Urinary bladder (tissue), 4 donors: Measurements from ENCODE around the gene MRPL22. TPM values are rescaled to one million over a fixed set of nuclear protein-coding genes. Genes with fewer than 3 reads are reported as not detected.
"Not testable (repeated sequence)": the region's sequence is repeated elsewhere in the genome, so short reads cannot be mapped to it uniquely, and the experiment has no call there.

Source experiments
- DNase-seq: peaks from one replicate; pipeline ENCODE4 v3.0.0-alpha.2; 2015; ENCODE audit errors: extremely low spot score
- H3K27ac ChIP-seq: one replicate; pipeline ENCODE4 v1.5.1; 2013; ENCODE audit warnings: low read depth, mild to moderate bottlenecking, moderate library complexity
- H3K36me3 ChIP-seq: one replicate; pipeline ENCODE4 v1.6.1; 2013; ENCODE audit warnings: mild to moderate bottlenecking, moderate library complexity; ENCODE audit not compliant: insufficient read depth
- H3K4me1 ChIP-seq: one replicate; pipeline ENCODE4 v1.6.1; 2013; ENCODE audit warnings: mild to moderate bottlenecking, moderate library complexity; ENCODE audit not compliant: insufficient read depth
- H3K4me3 ChIP-seq: one replicate; pipeline ENCODE4 v1.5.1; 2013; ENCODE audit warnings: low read depth, low read length
- WGBS: extraction: QIAGEN DNeasy Blood & Tissue Kit; methylation state at CpG from one replicate; pipeline ENCODE4 v1.1.7; 2013; 5-methylcytosine and 5-hydroxymethylcytosine counted together
- polyA plus RNA-seq: library from polyadenylated mRNA; stranded (reverse); fragments of 200-250 nt; gene quantifications from one replicate; pipeline ENCODE4 v1.2.3, GENCODE V29; 2013
- total RNA-seq: library from RNA; depleted of rRNA; stranded (reverse); fragments of >200 nt; gene quantifications from one replicate; pipeline ENCODE4 v1.2.3, GENCODE V29; 2014
- donor health status: healthy with polysubstance abuse.
- donor health status: healthy.

Gene MRPL22
- total and polyA plus RNA-seq, 2 donors, result 17.2 to 42.4 TPM

GRCh38 chr5:154923441-154924430 is 17.1 kb upstream of the MRPL22 start:
- no peak for DNase-seq
- H3K36me3 ChIP-seq, result peaks cover 8% of the 10 kb centered on the region
- no peaks in the 10 kb centered on the region for H3K4me1 ChIP-seq
- H3K4me3 ChIP-seq, result no peak overlapping the region
- WGBS, result 86% methylated on average over 7 of the region's 7 CpGs
- H3K27ac ChIP-seq, result no peak overlapping the region

GRCh38 chr5:154933537-154933936 is 7.3 kb upstream of the MRPL22 start:
- WGBS, result 92% methylated on average over 3 of the region's 3 CpGs
- DNase-seq, result no peak
- Histone ChIP-seq H3K4me1 (no peaks in the 10 kb centered on the region), H3K4me3 (no peak overlapping the region), H3K27ac (no peak overlapping the region), H3K36me3 (peaks cover 4% of the 10 kb centered on the region)

GRCh38 chr5:154934881-154935280 is 6.0 kb upstream of the MRPL22 start:
- no peak for DNase-seq

DNA sequence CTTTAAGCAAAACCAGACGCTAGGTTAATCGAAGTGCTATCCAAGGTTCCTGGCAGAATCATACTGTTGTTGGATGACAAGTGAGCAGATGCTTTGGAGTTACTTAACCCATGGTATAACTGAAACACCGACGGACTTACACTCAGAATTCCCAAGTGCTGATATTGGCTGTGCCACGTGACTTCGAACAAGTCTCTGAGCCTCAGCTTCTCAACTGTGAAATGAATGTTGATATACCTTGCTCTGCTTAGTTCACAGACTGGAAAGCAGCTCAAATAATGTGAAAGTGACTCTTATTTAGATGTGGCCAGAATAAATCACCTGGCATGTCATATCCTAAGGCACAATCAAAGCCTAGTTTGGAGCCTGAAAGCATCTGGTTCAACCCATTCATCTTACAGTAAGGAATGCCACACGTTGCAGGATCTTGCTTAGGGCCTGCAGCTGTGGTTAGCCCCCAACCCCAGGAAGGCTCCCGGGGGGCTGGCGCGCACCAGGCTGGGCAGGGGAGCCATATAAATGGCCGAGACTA is 3.6 kb upstream of the MRPL22 start:
- no peaks in the 10 kb centered on the region for H3K4me1 ChIP-seq
- no peak overlapping the region for H3K27ac ChIP-seq
- WGBS, result 15% methylated on average over 11 of the region's 11 CpGs
- H3K36me3 ChIP-seq, result no peaks in the 10 kb centered on the region
- peak overlapping the region; percentile 71 for H3K4me3 ChIP-seq
- no peak for DNase-seq

More at GRCh38 chr5:154934881-154935280, 6.0 kb upstream of the MRPL22 start:
- no peaks in the 10 kb centered on the region for H3K4me1 ChIP-seq
- H3K4me3 ChIP-seq, result no peak overlapping the region
- H3K27ac ChIP-seq, result no peak overlapping the region
- peaks cover 2% of the 10 kb centered on the region for H3K36me3 ChIP-seq

GRCh38 chr5:154937718-154938466 is 3.0 kb upstream of the MRPL22 start, which contains the start of gene GEMIN5:
Gene GEMIN5 (minus strand): TSS chr5:154938211. CDS start chr5:154938133, 78 bp downstream.
- DNase-seq, result peak; percentile 37
- Histone ChIP-seq H3K4me1 (no peaks in the 10 kb centered on the region), H3K36me3 (no peaks in the 10 kb centered on the region), H3K27ac (no peak within 1 kb of the TSS), H3K4me3 (peak within 1 kb of the TSS; percentile 71)
- under 1% methylated on average over 61 of the region's 61 CpGs for WGBS

DNA sequence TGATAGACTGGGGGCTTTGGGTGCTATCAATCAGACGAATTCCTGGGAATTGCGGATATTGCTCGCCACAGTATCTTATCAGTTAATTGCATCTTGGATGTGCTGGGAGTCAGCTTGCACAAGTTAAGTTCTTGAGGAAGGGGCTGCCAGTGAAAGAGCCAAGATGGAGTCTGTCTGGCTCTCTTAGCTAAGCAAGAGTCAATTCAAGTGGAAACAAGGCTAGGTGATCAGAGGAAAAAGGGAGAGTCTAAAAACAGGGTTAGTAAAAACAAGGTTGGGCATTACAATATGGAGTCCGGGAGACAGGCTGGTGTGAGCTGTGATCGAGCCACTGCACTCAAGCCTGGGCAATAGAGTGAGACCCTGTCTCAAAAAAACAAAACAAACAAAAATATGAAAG is 1.5 kb upstream of the MRPL22 start:
- H3K27ac ChIP-seq, H3K36me3 ChIP-seq, DNase-seq, H3K4me3 ChIP-seq, H3K4me1 ChIP-seq: not testable (repeated sequence)
- 71% methylated on average over 5 of the region's 5 CpGs for WGBS

DNA sequence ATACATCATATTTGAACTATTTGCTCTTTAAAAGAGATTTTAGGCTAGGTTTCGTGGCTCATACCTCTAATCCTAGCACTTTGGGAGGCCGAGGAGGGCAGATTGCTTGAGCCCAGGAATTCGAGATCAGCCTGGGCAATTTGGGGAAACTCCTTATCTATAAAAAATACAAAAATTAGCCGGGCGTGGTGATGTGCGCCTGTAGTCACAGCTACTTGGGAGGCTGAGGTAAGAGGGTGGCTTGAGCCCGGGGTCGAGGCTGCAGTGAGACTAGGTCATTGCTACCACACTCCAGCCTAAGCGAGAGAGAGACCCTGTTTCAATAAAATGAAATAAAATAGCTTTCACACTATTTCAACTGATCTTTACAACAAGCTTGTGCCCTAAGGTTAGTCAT is 500 bp upstream of the MRPL22 start:
- no peaks in the 10 kb centered on the region for H3K36me3 ChIP-seq
- H3K4me1 ChIP-seq, result no peaks in the 10 kb centered on the region
- no peak for DNase-seq
- H3K27ac ChIP-seq, result no peak overlapping the region
- 80% methylated on average over 9 of the region's 9 CpGs for WGBS
- peak overlapping the region; percentile 79 for H3K4me3 ChIP-seq

- no peaks in the 10 kb centered on the region for H3K4me1 ChIP-seq
- no peak overlapping the region for H3K4me3 ChIP-seq
- 89% methylated on average over 5 of the region's 5 CpGs for WGBS
- H3K27ac ChIP-seq, result no peak overlapping the region
- no peak for DNase-seq
- H3K36me3 ChIP-seq, result no peaks in the 10 kb centered on the region
These were observed 2.7 kb downstream of the MRPL22 start for GRCh38 chr5:154943527-154943926.

GRCh38 chr5:154944716-154945115 is 3.8 kb downstream of the MRPL22 start:
- H3K27ac ChIP-seq, result no peak overlapping the region
- H3K4me3 ChIP-seq, result no peak overlapping the region
- H3K4me1 ChIP-seq, result no peaks in the 10 kb centered on the region

DNA sequence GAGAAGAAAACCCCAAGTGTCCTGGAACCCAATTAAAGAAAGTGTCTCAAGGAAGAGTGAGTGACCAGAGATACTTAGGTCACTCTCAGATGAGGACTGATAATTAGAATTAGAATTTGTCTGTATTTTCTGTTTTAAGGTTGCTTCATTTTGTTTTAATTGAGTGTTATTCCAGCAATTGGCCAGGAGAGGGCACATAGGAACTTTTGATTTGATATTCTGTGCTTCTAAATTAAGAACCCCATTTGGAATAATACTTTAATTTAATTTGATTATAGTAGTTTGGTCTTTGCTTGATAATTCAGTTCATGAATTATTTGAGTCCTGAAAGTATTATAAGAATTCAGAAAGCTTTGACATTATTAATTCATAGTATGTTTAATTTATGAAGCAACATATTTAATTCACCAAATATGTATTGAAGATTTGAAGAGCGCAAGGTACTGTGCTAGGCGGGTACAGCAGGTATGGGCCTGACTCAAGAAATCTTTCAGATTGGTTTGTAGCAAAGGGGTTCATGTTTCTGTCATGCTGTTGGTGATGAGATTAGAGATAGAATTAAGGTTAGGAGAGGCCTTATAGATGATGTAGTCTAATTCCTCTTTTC is 4.9 kb downstream of the MRPL22 start:
- H3K27ac ChIP-seq, result no peak overlapping the region
- H3K4me1 ChIP-seq, result no peaks in the 10 kb centered on the region
- H3K36me3 ChIP-seq, result no peaks in the 10 kb centered on the region
- no peak for DNase-seq
- WGBS, result 98% methylated on average over 2 of the region's 2 CpGs
- no peak overlapping the region for H3K4me3 ChIP-seq

More at GRCh38 chr5:154944716-154945115, 3.8 kb downstream of the MRPL22 start:
- DNase-seq, result no peak
- H3K36me3 ChIP-seq, result no peaks in the 10 kb centered on the region

GRCh38 chr5:154947778-154948177 is 6.9 kb downstream of the MRPL22 start:
- no peak for DNase-seq
- no peaks in the 10 kb centered on the region for H3K36me3 ChIP-seq
- no peak overlapping the region for H3K4me3 ChIP-seq
- 84% methylated on average over 6 of the region's 6 CpGs for WGBS
- no peak overlapping the region for H3K27ac ChIP-seq
- no peaks in the 10 kb centered on the region for H3K4me1 ChIP-seq

- Histone ChIP-seq H3K4me3 (no peak overlapping the region), H3K36me3 (no peaks in the 10 kb centered on the region), H3K4me1 (no peaks in the 10 kb centered on the region), H3K27ac (no peak overlapping the region)
- WGBS, result 96% methylated on average over 4 of the region's 4 CpGs
- no peak for DNase-seq
These were observed 7.4 kb downstream of the MRPL22 start for GRCh38 chr5:154948313-154948712.

- no peaks in the 10 kb centered on the region for H3K4me1 ChIP-seq
- no peak overlapping the region for H3K27ac ChIP-seq
- no peak overlapping the region for H3K4me3 ChIP-seq
- H3K36me3 ChIP-seq, result no peaks in the 10 kb centered on the region
- no peak for DNase-seq
- WGBS, result 85% methylated on average over 2 of the region's 2 CpGs
These were observed 8.9 kb downstream of the MRPL22 start for GRCh38 chr5:154949781-154950180.
